PFSK-1 (cell line): ENCODE data around the gene SLC25A26.

Source experiments
- FOXP2 ChIP-seq: optimal IDR thresholded peaks from 2 replicates; pipeline ENCODE3; 2011; ENCODE audit warnings: borderline replicate concordance, control low read depth, inconsistent platforms; ENCODE audit not compliant: insufficient read depth; ENCODE audit errors: extremely low read length, extremely low read depth
- POLR2AphosphoS5 ChIP-seq: IDR thresholded peaks from 2 replicates; pipeline ENCODE4 v1.6.1; 2012; ENCODE audit warnings: low read depth, mild to moderate bottlenecking, control low read depth, low read length, moderate library complexity

GRCh38 chr3:66265649-66266048 lies 44.8 kb downstream of the SLC25A26 start:
- no peak for TF ChIP-seq POLR2AphosphoS5
- no peak for TF ChIP-seq FOXP2
